A673 (cell line): ENCODE results near the gene CYFIP2. TPM values are rescaled to one million over a fixed set of nuclear protein-coding genes. Genes with fewer than 3 reads are reported as not detected.
A peak's percentile ranks its signal among the peaks of the same experiment; 100 is the strongest.

Experiments
- BruUV-seq: library from RNA; stranded (reverse); fragments of 400-500 nt; replicated peaks from 2 replicates; lab custom pipeline; 2021; lab: Mats Ljungman, UMichigan
- CTCF ChIA-PET: fragments of 300-600 bp; sonication (Branson Sonifier 250); formaldehyde crosslinking; loops from one replicate; lab custom pipeline; 2022; ENCODE audit warnings: antibody characterized with exemption; lab: Charles Lee
- POLR2A ChIA-PET: fragments of 300-600 bp; sonication (Branson Sonifier 250); formaldehyde crosslinking; loops from one replicate; lab custom pipeline; 2022; ENCODE audit warnings: antibody characterized with exemption; ENCODE audit not compliant: low non-redundant PET; lab: Charles Lee
- DNase-seq: peaks from one replicate; pipeline ENCODE4 v3.0.0-alpha.2; 2015; ENCODE audit warnings: low spot score
- H3K27ac ChIP-seq: fragments of 200-600 bp; sonication (generic); 2 replicates; pipeline ENCODE4 v1.5.1; 2016; ENCODE audit warnings: mixed run types, low read depth, mild to moderate bottlenecking, mixed read lengths, antibody characterized with exemption, low read length; ENCODE audit not compliant: poor library complexity, severe bottlenecking
- H3K27me3 ChIP-seq: fragments of 200-600 bp; sonication (generic); replicated peaks from 2 replicates; pipeline ENCODE4 v1.6.1; 2017; ENCODE audit warnings: mixed run types, low read depth, mild to moderate bottlenecking, mixed read lengths, antibody characterized with exemption, low read length; ENCODE audit not compliant: insufficient read depth, poor library complexity
- H3K36me3 ChIP-seq: fragments of 200-600 bp; sonication (generic); 2 replicates; pipeline ENCODE4 v1.6.1; 2016; ENCODE audit warnings: mixed run types, mild to moderate bottlenecking, mixed read lengths, antibody characterized with exemption, low read length; ENCODE audit not compliant: insufficient read depth, poor library complexity, severe bottlenecking
- H3K4me1 ChIP-seq: fragments of 200-600 bp; sonication (generic); 2 replicates; pipeline ENCODE4 v1.6.1; 2017; ENCODE audit warnings: mixed run types, mild to moderate bottlenecking, mixed read lengths, antibody characterized with exemption, low read length; ENCODE audit not compliant: insufficient read depth, poor library complexity, severe bottlenecking
- H3K4me3 ChIP-seq: fragments of 200-600 bp; sonication (generic); 2 replicates; pipeline ENCODE4 v1.5.1; 2016; ENCODE audit warnings: low read depth, mixed run types, mild to moderate bottlenecking, mixed read lengths, low read length; ENCODE audit not compliant: poor library complexity, severe bottlenecking
- H3K9me3 ChIP-seq: fragments of 200-600 bp; sonication (generic); 2 replicates; pipeline ENCODE4 v1.6.1; 2016; ENCODE audit warnings: mixed run types, low read depth, mild to moderate bottlenecking, mixed read lengths, antibody characterized with exemption, low read length; ENCODE audit not compliant: poor library complexity, severe bottlenecking
- EZH2 ChIP-seq: fragments of 200-600 bp; sonication (generic); IDR thresholded peaks from 2 replicates; pipeline ENCODE4 v1.6.1; 2017; ENCODE audit warnings: borderline replicate concordance, low read depth, mild to moderate bottlenecking, mixed read lengths, antibody characterized with exemption, low read length; ENCODE audit not compliant: poor library complexity, severe bottlenecking
- intact Hi-C: fragments of 100-400 bp; cut with micrococcal nuclease; formaldehyde crosslinking; loops from one replicate; pipeline ENCODE4 v1.10.0; 2022; ENCODE audit not compliant: unreplicated experiment
- total RNA-seq: library from RNA; stranded (reverse); gene quantifications from 2 replicates; pipeline ENCODE4 v1.2.3, GENCODE V29; 2021
- TF ChIP-seq, protein P1 (sequence below): fragments of 300-800, 200-600 bp; sonication (generic); conservative IDR thresholded peaks from 2 replicates; pipeline ENCODE4 v1.5.1; 2017; ENCODE audit warnings: low read depth, mild to moderate bottlenecking, antibody characterized with exemption, low read length, moderate library complexity, mixed read lengths

Gene CYFIP2
- total RNA-seq, 1 experiment from 2014 or later = 17.2 TPM

DNA sequence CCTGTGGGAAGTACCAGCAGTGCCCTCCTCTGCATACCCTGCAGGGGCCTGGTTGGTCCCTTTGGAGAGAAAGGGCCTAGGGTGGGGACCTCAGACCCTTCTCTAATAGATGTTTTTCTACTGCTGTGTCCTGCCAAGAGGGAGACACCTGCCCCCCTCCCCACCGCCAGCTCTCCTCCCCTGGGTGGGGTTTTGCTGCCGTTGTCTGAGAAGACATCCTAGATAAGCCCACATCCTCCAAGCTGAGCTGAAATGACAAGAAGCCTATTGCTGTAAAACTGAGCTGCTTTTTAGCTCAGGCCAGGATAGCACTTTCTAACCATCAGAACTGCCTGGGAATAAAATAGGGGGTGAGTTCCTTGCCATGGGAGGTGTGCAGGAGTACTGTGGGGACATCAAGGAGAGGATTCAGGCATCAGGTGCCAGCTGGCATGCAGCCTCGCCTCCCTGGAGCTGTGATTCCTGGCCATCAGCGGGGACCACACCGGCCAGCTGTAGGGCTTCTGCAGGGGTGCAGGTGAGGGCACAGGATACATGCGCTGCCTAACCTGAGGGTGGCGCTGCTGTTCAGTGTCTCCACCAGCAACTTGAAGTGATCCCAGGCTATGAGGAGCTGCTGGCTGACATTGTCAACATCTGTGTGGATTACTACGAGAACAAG, 37.9 kb downstream of the CYFIP2 start:
- ChIA-PET POLR2A (interaction anchor here (0.6 kb wide), 1 partner anchor 1693 kb away, joined by 4 read pairs; no protein-coding TSS in a partner anchor), CTCF (no interaction called here)
- Histone ChIP-seq H3K27me3 (no peaks in the 10 kb centered on the region), H3K4me3 (no peak overlapping the region), H3K27ac (no peak overlapping the region), H3K36me3 (no peaks in the 10 kb centered on the region), H3K9me3 (no peaks in the 10 kb centered on the region), H3K4me1 (no peaks in the 10 kb centered on the region)
- intact Hi-C loops = no loop called here
- no peak for TF ChIP-seq EZH2
- TF ChIP-seq, protein P1, sequence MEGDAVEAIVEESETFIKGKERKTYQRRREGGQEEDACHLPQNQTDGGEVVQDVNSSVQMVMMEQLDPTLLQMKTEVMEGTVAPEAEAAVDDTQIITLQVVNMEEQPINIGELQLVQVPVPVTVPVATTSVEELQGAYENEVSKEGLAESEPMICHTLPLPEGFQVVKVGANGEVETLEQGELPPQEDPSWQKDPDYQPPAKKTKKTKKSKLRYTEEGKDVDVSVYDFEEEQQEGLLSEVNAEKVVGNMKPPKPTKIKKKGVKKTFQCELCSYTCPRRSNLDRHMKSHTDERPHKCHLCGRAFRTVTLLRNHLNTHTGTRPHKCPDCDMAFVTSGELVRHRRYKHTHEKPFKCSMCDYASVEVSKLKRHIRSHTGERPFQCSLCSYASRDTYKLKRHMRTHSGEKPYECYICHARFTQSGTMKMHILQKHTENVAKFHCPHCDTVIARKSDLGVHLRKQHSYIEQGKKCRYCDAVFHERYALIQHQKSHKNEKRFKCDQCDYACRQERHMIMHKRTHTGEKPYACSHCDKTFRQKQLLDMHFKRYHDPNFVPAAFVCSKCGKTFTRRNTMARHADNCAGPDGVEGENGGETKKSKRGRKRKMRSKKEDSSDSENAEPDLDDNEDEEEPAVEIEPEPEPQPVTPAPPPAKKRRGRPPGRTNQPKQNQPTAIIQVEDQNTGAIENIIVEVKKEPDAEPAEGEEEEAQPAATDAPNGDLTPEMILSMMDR = peak; percentile 19; the same call in 1 of the 2 replicates
- DNase-seq = no peak
- no TSS peak for BruUV-seq

DNA sequence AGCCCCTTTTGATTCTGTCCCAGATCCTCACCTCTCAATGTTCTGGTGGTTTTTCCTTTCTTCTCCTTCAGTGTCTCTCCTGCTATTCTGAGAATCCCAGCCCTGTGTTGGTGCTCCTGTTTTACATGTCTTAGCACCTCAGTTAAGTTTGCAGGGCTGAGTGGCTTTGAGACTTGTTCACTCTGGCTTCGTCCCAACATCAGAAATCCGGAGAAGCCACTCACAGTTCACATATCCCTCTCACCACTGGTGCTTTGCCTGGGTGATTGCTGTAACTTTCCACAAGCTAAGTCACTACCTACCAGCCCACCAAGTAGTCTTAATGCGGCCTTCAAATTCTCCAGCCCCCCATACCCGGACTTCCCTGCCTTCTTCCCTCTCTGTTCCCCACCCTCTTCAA, 40.2 kb downstream of the CYFIP2 start:
- H3K4me1 ChIP-seq = no peaks in the 10 kb centered on the region
- H3K27ac ChIP-seq = no peak overlapping the region
- H3K9me3 ChIP-seq = no peaks in the 10 kb centered on the region
- no peak for TF ChIP-seq EZH2
- TF ChIP-seq, protein P1 = no peak
- ChIA-PET POLR2A (no interaction called here), CTCF (no interaction called here)
- no peak for DNase-seq
- intact Hi-C loops = no loop called here
- no peaks in the 10 kb centered on the region for H3K36me3 ChIP-seq
- no TSS peak for BruUV-seq
- no peak overlapping the region for H3K4me3 ChIP-seq
- H3K27me3 ChIP-seq = no peaks in the 10 kb centered on the region

DNA sequence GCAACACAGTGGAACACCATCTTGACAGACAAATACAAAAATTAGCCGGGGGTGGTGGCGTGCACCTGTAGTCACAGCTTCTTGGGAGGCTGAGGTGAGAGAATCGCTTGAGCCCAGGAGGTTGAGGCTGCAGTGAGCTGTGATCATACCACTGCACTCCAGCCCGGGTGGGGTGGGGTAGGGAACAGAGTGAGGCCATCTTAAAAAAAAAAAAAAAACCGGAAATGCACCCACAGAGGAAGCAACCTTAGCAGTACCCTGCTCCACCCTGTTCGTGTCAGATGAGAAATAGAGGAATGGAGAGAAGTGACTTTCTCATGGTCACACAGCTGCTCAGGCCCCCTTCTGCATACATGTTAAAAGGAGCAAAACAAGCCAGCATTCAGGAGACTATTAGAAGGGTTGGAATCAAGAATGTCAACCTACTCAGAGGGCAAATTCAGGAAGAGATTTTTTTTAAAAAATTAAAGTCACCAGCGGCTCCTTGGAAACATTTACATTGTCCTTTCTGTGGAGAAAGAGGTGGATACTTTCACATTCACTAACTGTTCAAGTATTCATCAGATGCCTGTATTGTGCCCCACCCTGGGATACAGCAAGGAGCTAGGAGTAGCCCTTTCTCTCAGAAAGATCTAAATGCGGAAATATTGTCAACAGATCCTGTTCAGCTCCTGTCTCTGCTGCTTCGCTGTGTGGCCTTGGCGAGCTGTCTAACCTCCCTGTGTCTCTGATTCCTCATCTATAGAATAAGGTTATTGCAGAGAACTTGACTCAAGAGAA, 41.0 kb downstream of the CYFIP2 start:
- Histone ChIP-seq H3K4me3 (no peak overlapping the region), H3K27ac (no peak overlapping the region), H3K4me1 (no peaks in the 10 kb centered on the region), H3K9me3 (no peaks in the 10 kb centered on the region), H3K36me3 (no peaks in the 10 kb centered on the region), H3K27me3 (no peaks in the 10 kb centered on the region)
- intact Hi-C loops = no loop called here
- ChIA-PET CTCF (no interaction called here), POLR2A (no interaction called here)
- BruUV-seq = no TSS peak
- no peak for TF ChIP-seq EZH2
- TF ChIP-seq, protein P1 = no peak
- no peak for DNase-seq
